HepG2 (cell line): ENCODE results near the gene CERS6. TPM values are rescaled to one million over a fixed set of nuclear protein-coding genes. Genes with fewer than 3 reads are reported as not detected.

Experiments
- ATAC-seq: fragments of 200-7000 bp; cut with Tn5 transposase; 3 replicates; pipeline ENCODE4 v1.9.1; 2020; ENCODE audit warnings: mild to moderate bottlenecking, moderate library complexity
- BruUV-seq: library from RNA; stranded (reverse); fragments of 400-500 nt; replicated peaks from 2 replicates; lab custom pipeline; 2021; lab: Mats Ljungman, UMichigan
- CTCF ChIA-PET: fragments of 300-600 bp; formaldehyde crosslinking; extraction: SDS; loops from one replicate; lab custom pipeline; 2021; ENCODE audit warnings: low total read pairs, inconsistent platforms, low intra/inter-chr PET ratio; lab: Yijun Ruan, JAX
- POLR2A ChIA-PET: fragments of 350-600 bp; sonication (Branson Sonifier 250); formaldehyde crosslinking; loops from one replicate; lab custom pipeline; 2020; ENCODE audit warnings: antibody characterized with exemption, inconsistent platforms; lab: Yijun Ruan, JAX
- DNase-seq: peaks from one replicate; pipeline ENCODE4 v3.0.0-alpha.2; 2015; ENCODE audit warnings: low spot score
- FAIRE-seq: peaks from 3 replicates; lab custom pipeline; 2011; peaks lifted over from hg19 to GRCh38; lab: Jason Lieb, UNC
- H2AFZ ChIP-seq: one replicate; pipeline ENCODE4 v1.6.1; 2011; ENCODE audit warnings: low read length, inconsistent platforms
- H3K27ac ChIP-seq: fragments of 300-600 bp; 3 replicates; pipeline ENCODE4 v1.8.0; 2011; ENCODE audit warnings: mixed run types, mild to moderate bottlenecking, mixed read lengths, low read length, inconsistent platforms; ENCODE audit not compliant: insufficient read depth; ENCODE audit errors: extremely low read length
- H3K27me3 ChIP-seq, 2 experiments: fragments of 200-600 bp in 1 of 2; 2 replicates in 1 of 2; 3 replicates in 1 of 2; pipeline versions ENCODE4 v1.6.0 to v1.8.0; 2011; ENCODE audit warnings: low read length in 2 of 2, mild to moderate bottlenecking in 2 of 2, moderate library complexity in 2 of 2, inconsistent platforms in 1 of 2; ENCODE audit not compliant: insufficient read depth in 2 of 2, control insufficient read depth in 1 of 2
- H3K36me3 ChIP-seq, 2 experiments: fragments of 200-600 bp in 1 of 2; replicated peaks in 1 of 2; 2 replicates in 1 of 2; 3 replicates in 1 of 2; pipeline versions ENCODE4 v1.5.1 to v1.8.0; 2011; ENCODE audit warnings: low read length in 2 of 2, inconsistent platforms in 1 of 2; ENCODE audit not compliant: insufficient read depth in 2 of 2, control insufficient read depth in 1 of 2
- H3K4me1 ChIP-seq: 2 replicates; pipeline ENCODE4 v1.5.1; 2012; ENCODE audit warnings: low read length, inconsistent platforms; ENCODE audit not compliant: insufficient read depth
- H3K4me2 ChIP-seq: 2 replicates; pipeline ENCODE4 v1.6.0; 2011; ENCODE audit warnings: low read depth, low read length, inconsistent platforms
- H3K4me3 ChIP-seq, 3 experiments: fragments of 200-600 bp in 1 of 3; sonication (generic), shearing (Covaris generic) in 1 of 3; replicated peaks in 1 of 3; 2 replicates each; pipeline ENCODE4 v1.5.1; 2011 to 2016; ENCODE audit warnings: low read length in 3 of 3, inconsistent platforms in 2 of 3, low read depth in 2 of 3, mild to moderate bottlenecking in 2 of 3, control low read depth in 1 of 3, mixed read lengths in 1 of 3; ENCODE audit not compliant: insufficient read depth in 1 of 3
- H3K79me2 ChIP-seq: one replicate; pipeline ENCODE4 v1.6.1; 2011; ENCODE audit warnings: low read length, inconsistent platforms; ENCODE audit not compliant: insufficient read depth
- H3K9ac ChIP-seq: 2 replicates; pipeline ENCODE4 v1.6.0; 2011; ENCODE audit warnings: mild to moderate bottlenecking, low read depth, low read length, inconsistent platforms; ENCODE audit not compliant: insufficient read depth
- H3K9me3 ChIP-seq: 2 replicates; pipeline ENCODE4 v1.5.1; 2012; ENCODE audit warnings: mild to moderate bottlenecking, low read length
- H4K20me1 ChIP-seq: 2 replicates; pipeline ENCODE4 v1.6.0; 2011; ENCODE audit warnings: inconsistent platforms, mild to moderate bottlenecking, low read length, moderate library complexity; ENCODE audit not compliant: insufficient read depth
- ARNT2 ChIP-seq: sonication (generic); formaldehyde crosslinking; IDR thresholded peaks from 2 replicates; pipeline ENCODE4 v1.8.0; 2022; ENCODE audit warnings: mild to moderate bottlenecking, low read depth, missing genetic modification reagents, moderate library complexity
- CBX2 ChIP-seq, 2 experiments: fragments of 200-600 bp in 1 of 2; sonication (generic); formaldehyde crosslinking in 1 of 2; IDR thresholded peaks; 2 replicates each; pipeline versions ENCODE4 v1.7.0 to v1.8.1; 2018 to 2022; ENCODE audit warnings: low read depth in 2 of 2, low read length in 1 of 2, mild to moderate bottlenecking in 1 of 2, missing genetic modification reagents in 1 of 2
- GPN1 ChIP-seq: sonication (generic); formaldehyde crosslinking; IDR thresholded peaks from 2 replicates; pipeline ENCODE4 v1.5.1; 2020; ENCODE audit warnings: missing genetic modification reagents, borderline replicate concordance
- MED1 ChIP-seq: sonication (generic); formaldehyde crosslinking; IDR thresholded peaks from 2 replicates; pipeline ENCODE4 v1.4.0; 2020; ENCODE audit warnings: missing genetic modification reagents
- ONECUT2 ChIP-seq: sonication (generic); formaldehyde crosslinking; IDR thresholded peaks from 2 replicates; pipeline ENCODE4 v1.4.0; 2020; ENCODE audit warnings: missing genetic modification reagents
- REL ChIP-seq: sonication (generic); formaldehyde crosslinking; conservative IDR thresholded peaks from 2 replicates; pipeline ENCODE4 v1.8.0; 2022; ENCODE audit warnings: mild to moderate bottlenecking, missing genetic modification reagents, moderate library complexity
- RFXAP ChIP-seq: sonication (generic); formaldehyde crosslinking; IDR thresholded peaks from 2 replicates; pipeline ENCODE4 v1.4.0; 2020; ENCODE audit warnings: missing genetic modification reagents, borderline replicate concordance
- SMAD9 ChIP-seq: sonication (generic); formaldehyde crosslinking; IDR thresholded peaks from 2 replicates; pipeline ENCODE4 v1.5.1; 2020; ENCODE audit warnings: mild to moderate bottlenecking, missing genetic modification reagents
- SSRP1 ChIP-seq: IDR thresholded peaks from 2 replicates; pipeline ENCODE4 v1.6.1; 2016; ENCODE audit warnings: control low read depth
- ZNF644 ChIP-seq: IDR thresholded peaks from 2 replicates; pipeline ENCODE4 v1.6.1; 2016; ENCODE audit warnings: low read depth
- WGBS: methylation state at CpG from one replicate; pipeline ENCODE4 v1.1.6; 2017; ENCODE audit warnings: low lambda C conversion rate; 5-methylcytosine and 5-hydroxymethylcytosine counted together
- in situ Hi-C: cut with HindIII; loops from 2 replicates; pipeline ENCODE4 v1.10.0; 2017; ENCODE audit warnings: low pct_unique_long_range_greater_than_20kb; ENCODE audit not compliant: extremely low pct_ligation_motif_present
- intact Hi-C: fragments of 100-400 bp; cut with micrococcal nuclease; formaldehyde crosslinking; loops from one replicate; pipeline ENCODE4 v1.10.0; 2022; ENCODE audit not compliant: unreplicated experiment
- polyA plus RNA-seq, 8 experiments: library from polyadenylated mRNA; depleted of rRNA in 3 of 8; stranded (reverse) in 7 of 8; unstranded in 1 of 8; fragments of >200 nt; fragmentation: Illumina TruSeq in 4 of 8; extraction: Trizol in 4 of 8; gene quantifications; 2 replicates each; pipeline versions ENCODE4 v1.2.1 to v1.2.3, GENCODE V29; 2011 to 2016; ENCODE audit warnings: low read depth in 4 of 8, missing spikeins in 1 of 8, mixed read lengths in 1 of 8; ENCODE audit not compliant: insufficient read depth in 1 of 8
- total RNA-seq, 5 experiments: library from RNA; depleted of rRNA; stranded (reverse); fragments of >200 nt; fragmentation: Illumina TruSeq; extraction: Trizol; gene quantifications; 2 replicates each; pipeline ENCODE4 v1.2.3, GENCODE V29; 2016; ENCODE audit warnings: low read depth in 1 of 5
- TF ChIP-seq, protein P1 (sequence below): sonication (generic); formaldehyde crosslinking; IDR thresholded peaks from 2 replicates; pipeline ENCODE4 v1.5.0; 2020; ENCODE audit warnings: missing genetic modification reagents
- TF ChIP-seq, protein P2 (sequence below): sonication (generic); formaldehyde crosslinking; IDR thresholded peaks from 2 replicates; pipeline ENCODE4 v1.4.0; 2020; ENCODE audit warnings: low read depth, mild to moderate bottlenecking, missing genetic modification reagents
- TF ChIP-seq, protein P3 (sequence below): sonication (generic); formaldehyde crosslinking; IDR thresholded peaks from 2 replicates; pipeline ENCODE4 v1.4.0; 2020; ENCODE audit warnings: missing genetic modification reagents
- TF ChIP-seq, protein P4 (sequence below): sonication (generic); formaldehyde crosslinking; IDR thresholded peaks from 2 replicates; pipeline ENCODE4 v1.5.1; 2020; ENCODE audit warnings: mild to moderate bottlenecking, missing genetic modification reagents, moderate library complexity
- TF ChIP-seq, protein P5 (sequence below): sonication (generic); formaldehyde crosslinking; IDR thresholded peaks from 2 replicates; pipeline ENCODE4 v1.8.0; 2022; ENCODE audit warnings: mild to moderate bottlenecking, missing genetic modification reagents; ENCODE audit not compliant: insufficient replicate concordance

CERS6 gene
- total and polyA plus RNA-seq, 2 of the 13 experiments (the other 11 are each of a cell fraction or from before 2014, with no cell fraction given) = 10.1 to 20.3 TPM

DNA sequence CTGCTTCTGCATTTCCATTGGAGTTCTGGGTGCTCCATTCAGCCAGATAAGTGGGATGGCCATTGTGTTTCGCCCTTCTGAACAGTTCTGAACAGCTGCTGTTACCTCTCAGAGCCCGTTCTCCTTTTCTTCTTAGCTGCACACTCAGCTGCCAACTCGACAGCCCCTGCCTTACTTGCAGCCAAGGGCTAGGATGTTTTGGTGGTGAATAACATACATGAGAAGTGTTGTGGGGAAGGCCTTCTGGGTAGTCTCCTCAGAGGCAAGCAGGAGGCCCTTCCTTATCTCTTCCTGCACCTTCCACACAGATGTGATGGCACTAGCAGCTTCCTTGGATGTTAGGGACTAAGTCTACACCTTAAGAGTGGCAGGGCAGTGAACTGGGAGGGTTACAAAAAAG lies 207.9 kb downstream of the CERS6 start:
- H3K4me3 ChIP-seq = no peak overlapping the region
- H3K9ac ChIP-seq = no peak overlapping the region
- H2AFZ ChIP-seq = no peak overlapping the region
- no peaks in the 10 kb centered on the region for H3K27me3 ChIP-seq
- no peak overlapping the region for H3K4me2 ChIP-seq
- CTCF ChIA-PET = no interaction called here
- DNase-seq = no peak
- FAIRE-seq = no peak
- POLR2A ChIA-PET = no interaction called here
- H3K79me2 ChIP-seq = no peaks in the 10 kb centered on the region
- ATAC-seq = no peak
- TF ChIP-seq GPN1 (no peak), MED1 (CRISPR knock-in tag) (no peak), ARNT2 (CRISPR knock-in tag) (no peak), ONECUT2 (CRISPR knock-in tag) (no peak), SMAD9 (CRISPR knock-in tag) (no peak), RFXAP (CRISPR knock-in tag) (no peak), SSRP1 (no peak), REL (no peak), CBX2 (IDR thresholded peaks at IDR 0.05; ENCODE audit: low read depth, low read length) (no peak), CBX2 (CRISPR knock-in tag; IDR thresholded peaks at IDR 0.05; ENCODE audit: low read depth) (no peak), ZNF644 (CRISPR knock-in tag) (no peak)
- TF ChIP-seq, protein P1, sequence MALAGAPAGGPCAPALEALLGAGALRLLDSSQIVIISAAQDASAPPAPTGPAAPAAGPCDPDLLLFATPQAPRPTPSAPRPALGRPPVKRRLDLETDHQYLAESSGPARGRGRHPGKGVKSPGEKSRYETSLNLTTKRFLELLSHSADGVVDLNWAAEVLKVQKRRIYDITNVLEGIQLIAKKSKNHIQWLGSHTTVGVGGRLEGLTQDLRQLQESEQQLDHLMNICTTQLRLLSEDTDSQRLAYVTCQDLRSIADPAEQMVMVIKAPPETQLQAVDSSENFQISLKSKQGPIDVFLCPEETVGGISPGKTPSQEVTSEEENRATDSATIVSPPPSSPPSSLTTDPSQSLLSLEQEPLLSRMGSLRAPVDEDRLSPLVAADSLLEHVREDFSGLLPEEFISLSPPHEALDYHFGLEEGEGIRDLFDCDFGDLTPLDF = no peak
- TF ChIP-seq, protein P2, sequence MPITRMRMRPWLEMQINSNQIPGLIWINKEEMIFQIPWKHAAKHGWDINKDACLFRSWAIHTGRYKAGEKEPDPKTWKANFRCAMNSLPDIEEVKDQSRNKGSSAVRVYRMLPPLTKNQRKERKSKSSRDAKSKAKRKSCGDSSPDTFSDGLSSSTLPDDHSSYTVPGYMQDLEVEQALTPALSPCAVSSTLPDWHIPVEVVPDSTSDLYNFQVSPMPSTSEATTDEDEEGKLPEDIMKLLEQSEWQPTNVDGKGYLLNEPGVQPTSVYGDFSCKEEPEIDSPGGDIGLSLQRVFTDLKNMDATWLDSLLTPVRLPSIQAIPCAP = no peak
- TF ChIP-seq, protein P3, sequence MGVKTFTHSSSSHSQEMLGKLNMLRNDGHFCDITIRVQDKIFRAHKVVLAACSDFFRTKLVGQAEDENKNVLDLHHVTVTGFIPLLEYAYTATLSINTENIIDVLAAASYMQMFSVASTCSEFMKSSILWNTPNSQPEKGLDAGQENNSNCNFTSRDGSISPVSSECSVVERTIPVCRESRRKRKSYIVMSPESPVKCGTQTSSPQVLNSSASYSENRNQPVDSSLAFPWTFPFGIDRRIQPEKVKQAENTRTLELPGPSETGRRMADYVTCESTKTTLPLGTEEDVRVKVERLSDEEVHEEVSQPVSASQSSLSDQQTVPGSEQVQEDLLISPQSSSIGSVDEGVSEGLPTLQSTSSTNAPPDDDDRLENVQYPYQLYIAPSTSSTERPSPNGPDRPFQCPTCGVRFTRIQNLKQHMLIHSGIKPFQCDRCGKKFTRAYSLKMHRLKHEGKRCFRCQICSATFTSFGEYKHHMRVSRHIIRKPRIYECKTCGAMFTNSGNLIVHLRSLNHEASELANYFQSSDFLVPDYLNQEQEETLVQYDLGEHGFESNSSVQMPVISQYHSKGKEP = no peak
- TF ChIP-seq, protein P4, sequence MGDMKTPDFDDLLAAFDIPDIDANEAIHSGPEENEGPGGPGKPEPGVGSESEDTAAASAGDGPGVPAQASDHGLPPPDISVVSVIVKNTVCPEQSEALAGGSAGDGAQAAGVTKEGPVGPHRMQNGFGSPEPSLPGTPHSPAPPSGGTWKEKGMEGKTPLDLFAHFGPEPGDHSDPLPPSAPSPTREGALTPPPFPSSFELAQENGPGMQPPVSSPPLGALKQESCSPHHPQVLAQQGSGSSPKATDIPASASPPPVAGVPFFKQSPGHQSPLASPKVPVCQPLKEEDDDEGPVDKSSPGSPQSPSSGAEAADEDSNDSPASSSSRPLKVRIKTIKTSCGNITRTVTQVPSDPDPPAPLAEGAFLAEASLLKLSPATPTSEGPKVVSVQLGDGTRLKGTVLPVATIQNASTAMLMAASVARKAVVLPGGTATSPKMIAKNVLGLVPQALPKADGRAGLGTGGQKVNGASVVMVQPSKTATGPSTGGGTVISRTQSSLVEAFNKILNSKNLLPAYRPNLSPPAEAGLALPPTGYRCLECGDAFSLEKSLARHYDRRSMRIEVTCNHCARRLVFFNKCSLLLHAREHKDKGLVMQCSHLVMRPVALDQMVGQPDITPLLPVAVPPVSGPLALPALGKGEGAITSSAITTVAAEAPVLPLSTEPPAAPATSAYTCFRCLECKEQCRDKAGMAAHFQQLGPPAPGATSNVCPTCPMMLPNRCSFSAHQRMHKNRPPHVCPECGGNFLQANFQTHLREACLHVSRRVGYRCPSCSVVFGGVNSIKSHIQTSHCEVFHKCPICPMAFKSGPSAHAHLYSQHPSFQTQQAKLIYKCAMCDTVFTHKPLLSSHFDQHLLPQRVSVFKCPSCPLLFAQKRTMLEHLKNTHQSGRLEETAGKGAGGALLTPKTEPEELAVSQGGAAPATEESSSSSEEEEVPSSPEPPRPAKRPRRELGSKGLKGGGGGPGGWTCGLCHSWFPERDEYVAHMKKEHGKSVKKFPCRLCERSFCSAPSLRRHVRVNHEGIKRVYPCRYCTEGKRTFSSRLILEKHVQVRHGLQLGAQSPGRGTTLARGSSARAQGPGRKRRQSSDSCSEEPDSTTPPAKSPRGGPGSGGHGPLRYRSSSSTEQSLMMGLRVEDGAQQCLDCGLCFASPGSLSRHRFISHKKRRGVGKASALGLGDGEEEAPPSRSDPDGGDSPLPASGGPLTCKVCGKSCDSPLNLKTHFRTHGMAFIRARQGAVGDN (CRISPR knock-in tag) = no peak
- TF ChIP-seq, protein P5, sequence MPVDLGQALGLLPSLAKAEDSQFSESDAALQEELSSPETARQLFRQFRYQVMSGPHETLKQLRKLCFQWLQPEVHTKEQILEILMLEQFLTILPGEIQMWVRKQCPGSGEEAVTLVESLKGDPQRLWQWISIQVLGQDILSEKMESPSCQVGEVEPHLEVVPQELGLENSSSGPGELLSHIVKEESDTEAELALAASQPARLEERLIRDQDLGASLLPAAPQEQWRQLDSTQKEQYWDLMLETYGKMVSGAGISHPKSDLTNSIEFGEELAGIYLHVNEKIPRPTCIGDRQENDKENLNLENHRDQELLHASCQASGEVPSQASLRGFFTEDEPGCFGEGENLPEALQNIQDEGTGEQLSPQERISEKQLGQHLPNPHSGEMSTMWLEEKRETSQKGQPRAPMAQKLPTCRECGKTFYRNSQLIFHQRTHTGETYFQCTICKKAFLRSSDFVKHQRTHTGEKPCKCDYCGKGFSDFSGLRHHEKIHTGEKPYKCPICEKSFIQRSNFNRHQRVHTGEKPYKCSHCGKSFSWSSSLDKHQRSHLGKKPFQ (CRISPR knock-in tag) = no peak
- TF ChIP-seq, all 625 proteins: peak for 0
- H3K9me3 ChIP-seq = no peaks in the 10 kb centered on the region
- in situ Hi-C loops = no loop called here
- no TSS peak for BruUV-seq
- intact Hi-C loops = no loop called here
- H3K4me1 ChIP-seq = no peaks in the 10 kb centered on the region
- no peak overlapping the region for H3K27ac ChIP-seq
- WGBS = 97% methylated on average over 3 of the region's 3 CpGs
- no peaks in the 10 kb centered on the region; a peak in 1 of 5 replicates for H3K36me3 ChIP-seq
- no peaks in the 10 kb centered on the region for H4K20me1 ChIP-seq
